HG03571 (cell line): ENCODE data around the gene LRRC27.
A peak's percentile ranks its signal among the peaks of the same experiment; 100 is the strongest.

Experiments
- ATAC-seq: cut with Tn5 transposase; IDR thresholded peaks from one replicate; pipeline ENCODE4 v1.9.1; 2021; ENCODE audit not compliant: unreplicated experiment

Gene LRRC27

DNA sequence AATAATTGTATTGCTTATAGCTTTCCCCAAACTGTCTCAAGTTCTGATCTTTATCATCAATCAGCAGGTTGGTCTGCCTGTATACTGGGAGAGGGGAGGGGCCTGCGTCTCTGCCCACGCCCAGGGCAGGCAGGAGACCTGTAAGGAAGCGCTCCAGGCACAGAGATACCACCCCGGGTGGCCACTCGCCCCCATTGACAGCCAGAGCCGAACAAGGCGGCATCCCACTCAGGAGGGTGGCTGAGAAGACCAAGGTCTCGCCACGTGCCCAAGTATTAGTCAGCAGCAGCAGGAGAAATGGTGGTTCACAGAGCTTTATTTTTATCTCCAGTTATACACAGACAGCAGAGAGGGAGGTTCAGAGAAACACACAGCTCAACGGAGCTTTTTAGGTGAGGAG lies 31.4 kb upstream of the LRRC27 start:
- no peak for ATAC-seq

- ATAC-seq = no peak
These were observed 30.3 kb upstream of the LRRC27 start for GRCh38 chr10:132301371-132302330.

DNA sequence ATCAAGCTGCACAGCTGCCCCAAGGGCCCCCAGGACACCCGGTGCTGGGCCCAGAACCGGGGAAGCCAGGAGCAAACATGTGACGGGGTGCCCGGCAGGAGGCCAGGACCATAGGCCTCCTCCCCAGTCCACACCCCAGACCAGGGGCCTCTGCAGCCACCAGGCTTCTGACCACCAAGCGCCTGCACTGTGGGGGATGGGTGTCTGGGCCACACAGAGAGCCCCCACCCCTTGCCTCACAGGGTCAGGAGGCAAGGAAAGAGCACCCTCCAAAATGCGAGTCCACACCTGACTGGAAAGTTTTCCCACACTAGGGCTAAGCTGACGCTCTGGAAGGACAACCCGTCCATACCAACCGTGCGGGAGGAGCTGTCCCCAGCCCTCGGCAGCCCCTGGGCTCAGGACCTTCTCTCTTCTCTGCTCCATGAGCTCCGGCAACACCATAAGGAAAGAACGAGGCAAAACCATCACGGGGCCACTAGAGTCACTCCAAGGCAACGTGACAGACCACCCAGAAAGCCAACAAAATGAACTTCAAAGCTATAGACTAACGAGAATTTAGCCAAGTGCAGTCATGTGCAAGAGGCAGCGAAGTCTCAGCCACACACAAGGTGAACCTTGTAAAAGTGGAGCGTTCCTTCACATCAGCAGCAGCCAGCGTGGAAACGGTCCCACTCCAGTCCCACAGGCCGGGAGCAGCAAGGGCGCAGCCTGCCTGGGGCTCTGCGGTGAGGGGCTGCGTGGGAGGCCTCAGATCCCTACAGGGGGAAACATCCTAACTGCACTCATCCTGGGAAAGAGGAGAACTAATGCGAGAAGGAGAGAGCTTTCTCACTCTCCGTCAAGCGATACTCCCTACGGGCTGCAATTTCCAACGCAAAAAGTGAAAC lies 29.3 kb upstream of the LRRC27 start:
- ATAC-seq = no peak

- ATAC-seq = no peak
These were observed 28.5 kb upstream of the LRRC27 start for GRCh38 chr10:132303361-132304115.

DNA sequence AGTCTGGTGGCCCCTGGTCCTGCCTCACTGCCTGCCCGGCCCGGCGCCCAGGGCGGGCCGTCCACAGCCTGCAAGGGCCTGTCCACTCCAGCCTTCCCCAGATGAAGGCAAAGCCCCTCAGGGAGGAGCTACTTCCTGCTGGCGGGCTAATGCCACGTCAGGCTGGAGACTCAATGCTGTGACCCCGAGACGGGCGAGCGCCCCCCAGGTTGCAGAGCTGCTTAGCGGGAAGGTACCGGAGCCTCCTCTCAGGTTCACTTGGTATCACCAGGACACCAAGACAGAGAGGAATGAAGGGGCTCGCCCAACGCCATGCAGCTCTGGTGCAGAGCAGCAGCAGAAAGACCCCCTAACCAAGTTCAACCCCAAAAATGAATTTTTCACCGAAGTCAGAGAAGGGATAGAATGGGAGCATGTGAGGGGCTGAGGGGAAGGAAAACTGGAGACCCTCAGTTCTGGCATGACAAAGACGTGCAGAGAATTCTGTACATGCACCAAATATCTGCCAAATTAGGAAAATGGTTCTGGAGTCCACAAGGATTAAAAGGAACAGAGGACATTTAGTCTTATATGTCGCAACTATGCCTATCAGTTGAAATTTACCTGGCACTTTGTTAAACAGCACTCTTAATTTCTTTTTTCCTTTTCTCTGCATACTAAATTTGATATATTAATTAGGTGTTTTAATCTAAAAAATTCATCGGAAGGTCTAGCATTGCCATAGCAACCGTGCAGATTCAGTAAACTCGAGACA lies 27.1 kb upstream of the LRRC27 start:
- no peak for ATAC-seq

DNA sequence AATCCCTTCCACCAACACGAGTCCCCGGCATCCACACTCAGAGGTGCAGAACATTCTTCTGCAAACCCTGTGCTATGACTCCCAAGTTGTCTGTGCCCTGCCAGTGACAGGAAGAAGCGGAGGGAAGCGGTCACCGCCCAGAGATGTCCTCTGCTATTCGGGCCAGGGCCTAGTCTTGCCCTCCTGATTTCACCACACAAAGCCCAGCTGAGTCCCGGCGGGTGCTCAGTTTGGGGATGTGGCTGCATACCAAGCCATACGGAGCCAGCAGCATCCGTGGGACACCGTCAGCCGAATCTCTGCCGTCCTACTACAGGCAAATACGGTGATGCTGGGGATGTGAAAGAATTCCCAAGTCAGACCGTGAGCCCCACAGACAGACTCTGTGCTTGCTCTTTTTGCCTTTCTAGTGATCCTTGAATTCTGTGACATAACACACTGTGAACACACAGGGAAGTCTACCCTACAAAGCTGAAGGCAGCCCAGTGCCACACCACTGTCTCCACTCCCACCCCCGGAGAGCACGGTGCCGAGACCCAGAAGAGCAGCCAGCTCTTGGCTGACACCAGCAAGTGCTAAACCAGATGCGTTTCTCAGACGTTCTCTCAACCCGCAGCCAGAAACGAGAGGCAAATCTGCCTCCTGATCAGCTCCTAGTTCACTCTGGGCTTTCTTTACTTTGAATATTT lies 26.2 kb upstream of the LRRC27 start:
- ATAC-seq = no peak

DNA sequence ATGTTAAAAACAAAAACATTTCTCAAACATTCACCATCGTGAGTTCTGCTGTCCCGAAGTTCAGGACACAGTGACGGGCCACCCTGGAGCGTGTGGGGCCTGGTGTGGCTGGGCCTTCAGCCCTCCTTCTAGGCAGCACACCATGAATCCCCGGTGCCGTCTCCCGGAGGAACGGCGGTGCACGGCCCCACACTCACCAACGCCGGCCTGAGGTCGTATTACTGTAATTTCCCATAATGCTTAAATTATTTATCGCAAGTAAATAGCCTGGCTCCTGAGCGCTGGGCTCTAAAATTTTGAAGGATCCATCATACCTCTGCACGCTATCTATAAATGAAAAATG lies 25.7 kb upstream of the LRRC27 start:
- no peak for ATAC-seq

GRCh38 chr10:132306864-132307751 lies 24.9 kb upstream of the LRRC27 start:
- peak; percentile 8 for ATAC-seq

- peak; percentile 75 for ATAC-seq
These were observed 24.0 kb upstream of the LRRC27 start, which contains the start of gene STK32C for GRCh38 chr10:132307823-132308586. STK32C (minus strand) TSS chr10:132307950; CDS start chr10:132307833, 117 bp downstream.

- no peak for ATAC-seq
These were observed 23.2 kb upstream of the LRRC27 start for GRCh38 chr10:132308587-132309470.

- no peak for ATAC-seq
These were observed 22.5 kb upstream of the LRRC27 start for GRCh38 chr10:132309471-132309865.

GRCh38 chr10:132309879-132310591 lies 22.0 kb upstream of the LRRC27 start:
- no peak for ATAC-seq

DNA sequence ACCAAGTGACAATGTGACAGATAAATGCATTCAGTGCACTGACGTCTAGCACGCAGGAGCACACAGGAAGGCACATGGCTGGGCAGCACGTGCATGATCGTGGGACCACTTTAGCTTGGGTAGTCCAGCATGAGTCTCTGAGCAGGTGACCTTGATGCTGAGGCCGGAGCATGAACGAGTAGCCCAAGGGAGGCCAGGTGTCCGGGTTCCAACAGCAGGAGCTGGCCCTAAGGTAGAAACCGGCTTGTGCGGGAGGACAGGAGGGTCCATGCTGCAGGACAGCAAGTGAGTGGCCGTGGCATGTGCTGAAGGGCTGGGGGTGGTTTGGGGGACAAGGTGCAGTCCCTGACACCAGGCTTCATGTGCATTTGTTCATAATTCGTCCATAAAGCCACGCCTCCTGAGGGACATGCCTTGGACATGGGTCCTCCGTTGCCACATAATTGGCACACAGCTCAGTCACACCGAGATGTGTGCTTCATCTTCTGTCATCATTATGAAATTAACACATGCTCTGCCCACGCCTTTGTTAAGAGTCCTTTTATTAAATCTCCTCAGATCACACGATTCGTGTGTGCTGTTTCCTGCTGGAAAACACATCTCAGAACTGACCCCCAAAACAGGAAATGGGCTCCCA lies 21.2 kb upstream of the LRRC27 start:
- ATAC-seq = no peak

GRCh38 chr10:132311338-132311939 lies 20.6 kb upstream of the LRRC27 start:
- ATAC-seq = no peak

DNA sequence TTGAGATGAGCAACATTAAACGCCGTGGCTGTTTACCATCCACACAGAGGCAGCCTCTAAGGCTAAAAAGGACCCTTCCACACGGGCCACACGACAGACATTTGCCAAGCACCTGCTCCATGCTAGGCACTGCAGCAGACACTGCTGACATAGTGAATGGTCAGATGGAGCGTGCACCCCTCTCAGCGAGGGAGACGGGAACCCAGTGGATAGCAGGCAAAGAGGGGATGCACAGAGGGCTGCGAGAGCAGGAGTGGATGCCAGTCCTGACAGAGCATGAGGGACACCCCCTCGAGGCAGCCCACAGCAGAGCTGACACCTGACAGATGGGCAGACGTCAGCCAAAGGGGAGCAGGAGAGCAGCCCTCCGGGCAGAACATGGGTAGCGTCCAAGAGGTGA lies 18.7 kb upstream of the LRRC27 start:
- no peak for ATAC-seq

DNA sequence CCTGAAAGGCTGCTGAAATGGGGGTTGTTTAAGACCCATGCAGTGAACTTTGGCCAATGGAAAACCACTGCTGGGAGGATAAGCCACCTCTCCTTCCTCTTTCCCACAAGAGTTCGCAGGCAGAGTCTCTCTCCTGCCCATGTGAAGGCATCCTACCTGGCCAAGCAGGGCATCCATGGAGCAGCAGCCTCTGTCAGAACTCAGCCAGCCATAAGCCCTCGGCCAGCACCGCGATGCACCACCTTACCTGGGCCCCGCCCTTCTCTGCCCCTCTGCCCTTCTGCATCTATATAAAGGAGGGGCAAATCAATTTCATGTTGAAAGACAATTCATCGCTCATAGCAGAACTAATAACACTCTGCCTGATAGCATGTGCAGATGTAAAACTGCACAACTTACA lies 18.1 kb upstream of the LRRC27 start:
- no peak for ATAC-seq
